Stimulated activated naive CD8-positive, alpha-beta T cell treated with anti-CD3 and anti-CD28 coated beads, Interleukin-15, Interleukin-2, amounts not matched to agents 100 ng/mL and 50 ng/mL, for 24 hours (primary cell): ENCODE data around the gene MPPED1.

Experiments used
- H3K27ac Mint-ChIP-seq: one replicate; pipeline ENCODE4 v1.8.0; 2021; ENCODE audit warnings: mild to moderate bottlenecking, mixed read lengths
- H3K27me3 Mint-ChIP-seq: one replicate; pipeline ENCODE4 v1.8.0; 2021; ENCODE audit warnings: mixed read lengths
- H3K36me3 Mint-ChIP-seq: one replicate; pipeline ENCODE4 v1.8.0; 2021; ENCODE audit warnings: low read depth, mixed read lengths
- H3K4me1 Mint-ChIP-seq: one replicate; pipeline ENCODE4 v1.8.0; 2021; ENCODE audit warnings: low read depth, mixed read lengths
- H3K4me3 Mint-ChIP-seq: one replicate; pipeline ENCODE4 v1.8.0; 2021; ENCODE audit warnings: mild to moderate bottlenecking, mixed read lengths
- H3K9me3 Mint-ChIP-seq: one replicate; pipeline ENCODE4 v1.8.0; 2021; ENCODE audit warnings: mixed read lengths

The MPPED1 gene

DNA sequence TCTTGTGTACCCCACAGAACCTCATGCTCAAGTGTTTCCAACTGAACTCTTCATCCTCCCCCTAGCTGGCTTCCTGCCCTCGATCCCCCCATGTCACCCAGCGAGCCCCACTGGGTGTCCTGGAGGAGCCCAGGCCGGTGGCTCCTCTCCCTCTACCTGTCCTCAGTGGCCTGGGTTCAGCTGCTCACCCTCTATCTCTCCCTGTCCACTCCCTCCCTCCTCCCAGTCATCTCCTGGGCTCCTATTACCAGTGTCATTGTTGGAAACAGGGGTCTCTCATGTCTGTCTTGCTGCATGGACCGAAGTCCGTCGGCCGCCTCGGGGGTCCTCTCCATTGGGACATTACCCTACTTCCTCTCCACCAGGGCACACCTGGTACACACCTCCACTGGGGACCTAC lies 12.9 kb upstream of the MPPED1 start:
- Mint-ChIP-seq H3K9me3 (no peaks in the 10 kb centered on the region), H3K27me3 (no peaks in the 10 kb centered on the region), H3K4me3 (no peak overlapping the region), H3K27ac (no peak overlapping the region), H3K4me1 (no peaks in the 10 kb centered on the region), H3K36me3 (no peaks in the 10 kb centered on the region)

- Mint-ChIP-seq H3K27ac (no peak overlapping the region), H3K27me3 (no peaks in the 10 kb centered on the region), H3K4me3 (no peak overlapping the region)
These were observed 12.4 kb upstream of the MPPED1 start for GRCh38 chr22:43399338-43399979.

DNA sequence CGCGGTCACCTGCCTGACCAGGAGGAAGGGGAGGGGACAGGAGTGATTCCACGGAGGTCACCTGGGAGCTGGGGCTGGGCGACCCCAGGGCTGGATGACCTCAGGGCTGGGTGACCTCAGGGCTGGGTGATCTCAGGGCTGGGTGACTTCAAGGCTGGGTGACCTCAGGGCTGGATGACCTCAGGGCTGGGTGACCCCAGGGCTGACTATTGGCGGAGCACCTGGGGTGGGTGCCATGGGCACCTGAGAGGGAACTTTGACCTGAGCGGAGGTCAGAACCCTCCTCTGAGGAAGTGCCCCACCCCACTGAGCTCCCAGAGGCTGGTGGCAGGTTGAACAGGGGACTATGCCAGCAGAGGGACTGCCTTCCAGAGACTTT lies 11.8 kb upstream of the MPPED1 start:
- no peaks in the 10 kb centered on the region for H3K27me3 Mint-ChIP-seq
- no peaks in the 10 kb centered on the region for H3K36me3 Mint-ChIP-seq

More at GRCh38 chr22:43399338-43399979, 12.4 kb upstream of the MPPED1 start:
- Mint-ChIP-seq H3K9me3 (no peaks in the 10 kb centered on the region), H3K4me1 (no peaks in the 10 kb centered on the region), H3K36me3 (no peaks in the 10 kb centered on the region)

DNA sequence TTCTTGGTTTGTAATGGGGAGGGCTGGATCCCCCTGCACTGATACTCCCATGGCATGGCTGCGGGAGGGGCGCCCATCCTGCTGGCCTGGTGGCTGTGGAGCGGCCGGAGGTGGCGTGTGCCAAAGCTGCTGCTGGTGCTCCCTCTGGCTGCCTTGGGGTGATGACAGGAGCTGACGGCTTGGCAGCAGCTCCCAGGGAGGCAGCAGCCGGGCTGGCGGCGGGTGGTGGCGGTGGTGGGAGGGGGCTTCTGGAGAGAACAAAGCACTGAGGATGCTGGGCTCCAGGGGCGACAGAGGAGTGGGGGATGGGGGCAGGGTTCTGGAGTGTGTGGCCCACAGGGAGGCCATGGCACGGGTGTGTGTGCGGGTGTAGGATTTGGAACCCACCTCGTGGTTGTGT lies 11.4 kb upstream of the MPPED1 start:
- H3K27ac Mint-ChIP-seq, result no peak overlapping the region
- H3K27me3 Mint-ChIP-seq, result no peaks in the 10 kb centered on the region
- no peaks in the 10 kb centered on the region for H3K4me1 Mint-ChIP-seq

More for the DNA sequence above, 11.8 kb upstream of the MPPED1 start:
- Mint-ChIP-seq H3K27ac (no peak overlapping the region), H3K4me3 (no peak overlapping the region), H3K9me3 (no peaks in the 10 kb centered on the region), H3K4me1 (no peaks in the 10 kb centered on the region)

DNA sequence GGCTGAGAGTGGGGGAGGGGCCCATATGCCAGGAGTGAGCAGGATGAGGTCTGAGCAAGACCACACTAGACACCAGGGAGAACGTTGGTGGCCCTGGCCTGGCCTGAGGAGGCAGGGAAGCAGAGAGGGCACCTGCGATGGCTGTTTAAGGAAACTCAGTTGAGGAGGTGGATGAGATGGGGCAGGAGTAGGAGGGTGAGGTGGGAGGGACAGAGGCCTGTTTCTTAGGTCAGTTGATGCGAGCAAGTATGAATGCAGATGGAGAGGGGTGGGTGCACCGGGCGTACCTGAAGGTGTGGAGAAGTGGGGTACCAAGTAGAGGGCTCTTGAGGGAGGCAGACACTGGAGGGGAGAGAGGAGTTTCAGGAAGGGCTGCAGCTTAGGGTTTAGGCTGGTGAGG lies 10.6 kb upstream of the MPPED1 start:
- H3K27me3 Mint-ChIP-seq, result no peaks in the 10 kb centered on the region
- no peak overlapping the region for H3K27ac Mint-ChIP-seq
- H3K4me1 Mint-ChIP-seq, result no peaks in the 10 kb centered on the region
- no peaks in the 10 kb centered on the region for H3K36me3 Mint-ChIP-seq
- H3K9me3 Mint-ChIP-seq, result no peaks in the 10 kb centered on the region
- H3K4me3 Mint-ChIP-seq, result no peak overlapping the region

More for the DNA sequence above, 11.4 kb upstream of the MPPED1 start:
- Mint-ChIP-seq H3K9me3 (no peaks in the 10 kb centered on the region), H3K4me3 (no peak overlapping the region), H3K36me3 (no peaks in the 10 kb centered on the region)

- H3K36me3 Mint-ChIP-seq, result no peaks in the 10 kb centered on the region
- no peaks in the 10 kb centered on the region for H3K9me3 Mint-ChIP-seq
These were observed 10.2 kb upstream of the MPPED1 start for GRCh38 chr22:43401661-43402060.

GRCh38 chr22:43402128-43402527 lies 9.7 kb upstream of the MPPED1 start:
- H3K36me3 Mint-ChIP-seq, result no peaks in the 10 kb centered on the region
- no peaks in the 10 kb centered on the region for H3K9me3 Mint-ChIP-seq
- H3K27ac Mint-ChIP-seq, result no peak overlapping the region
- H3K4me3 Mint-ChIP-seq, result no peak overlapping the region
- H3K27me3 Mint-ChIP-seq, result no peaks in the 10 kb centered on the region
- H3K4me1 Mint-ChIP-seq, result no peaks in the 10 kb centered on the region

More at GRCh38 chr22:43401661-43402060, 10.2 kb upstream of the MPPED1 start:
- Mint-ChIP-seq H3K27me3 (no peaks in the 10 kb centered on the region), H3K4me3 (no peak overlapping the region), H3K27ac (no peak overlapping the region), H3K4me1 (no peaks in the 10 kb centered on the region)

- no peaks in the 10 kb centered on the region for H3K9me3 Mint-ChIP-seq
- H3K4me1 Mint-ChIP-seq, result no peaks in the 10 kb centered on the region
- H3K4me3 Mint-ChIP-seq, result no peak overlapping the region
- H3K27ac Mint-ChIP-seq, result no peak overlapping the region
- peaks cover 6% of the 10 kb centered on the region for H3K27me3 Mint-ChIP-seq
- H3K36me3 Mint-ChIP-seq, result no peaks in the 10 kb centered on the region
These were observed 7.0 kb upstream of the MPPED1 start for GRCh38 chr22:43404673-43405385.

DNA sequence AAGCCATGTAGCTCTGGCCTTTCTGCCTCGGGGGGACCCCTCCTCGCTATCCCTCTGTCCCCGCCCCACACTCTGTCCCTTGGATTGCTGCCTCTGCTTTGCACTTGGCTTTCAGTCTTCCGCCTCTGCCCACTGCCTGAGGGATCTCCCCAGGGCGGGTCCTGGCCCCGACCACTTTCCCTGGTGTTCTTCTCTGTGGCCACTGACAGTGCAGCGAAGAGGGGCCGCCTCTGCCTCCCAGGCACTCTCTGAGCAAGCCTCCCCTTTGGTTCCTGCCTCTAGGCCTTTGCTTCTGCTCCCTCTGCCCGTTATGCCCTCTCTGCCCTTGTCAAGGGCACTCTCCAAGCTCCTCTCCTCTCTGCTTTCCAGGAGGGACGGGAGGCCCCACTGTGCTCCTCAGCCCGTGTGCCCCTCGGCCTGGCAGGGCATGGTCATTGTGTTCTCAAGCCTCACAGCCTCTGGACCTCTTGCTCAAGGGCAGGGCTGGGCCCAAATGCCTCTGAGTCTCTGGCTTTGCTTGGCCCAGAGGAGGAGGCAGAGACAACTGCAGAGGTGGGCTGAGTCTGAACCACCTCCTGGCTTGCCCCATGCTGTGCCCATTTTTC lies 5.5 kb upstream of the MPPED1 start:
- no peaks in the 10 kb centered on the region for H3K9me3 Mint-ChIP-seq
- no peaks in the 10 kb centered on the region for H3K36me3 Mint-ChIP-seq
- H3K4me3 Mint-ChIP-seq, result no peak overlapping the region
- peaks cover 18% of the 10 kb centered on the region for H3K27me3 Mint-ChIP-seq
- no peaks in the 10 kb centered on the region for H3K4me1 Mint-ChIP-seq
- no peak overlapping the region for H3K27ac Mint-ChIP-seq

- H3K4me3 Mint-ChIP-seq, result no peak overlapping the region
- H3K36me3 Mint-ChIP-seq, result no peaks in the 10 kb centered on the region
- H3K27me3 Mint-ChIP-seq, result peaks cover 21% of the 10 kb centered on the region
- no peak overlapping the region for H3K27ac Mint-ChIP-seq
- no peaks in the 10 kb centered on the region for H3K9me3 Mint-ChIP-seq
- H3K4me1 Mint-ChIP-seq, result no peaks in the 10 kb centered on the region
These were observed 4.2 kb upstream of the MPPED1 start for GRCh38 chr22:43407591-43407990.

GRCh38 chr22:43408009-43408408 lies 3.8 kb upstream of the MPPED1 start:
- no peaks in the 10 kb centered on the region for H3K4me1 Mint-ChIP-seq

DNA sequence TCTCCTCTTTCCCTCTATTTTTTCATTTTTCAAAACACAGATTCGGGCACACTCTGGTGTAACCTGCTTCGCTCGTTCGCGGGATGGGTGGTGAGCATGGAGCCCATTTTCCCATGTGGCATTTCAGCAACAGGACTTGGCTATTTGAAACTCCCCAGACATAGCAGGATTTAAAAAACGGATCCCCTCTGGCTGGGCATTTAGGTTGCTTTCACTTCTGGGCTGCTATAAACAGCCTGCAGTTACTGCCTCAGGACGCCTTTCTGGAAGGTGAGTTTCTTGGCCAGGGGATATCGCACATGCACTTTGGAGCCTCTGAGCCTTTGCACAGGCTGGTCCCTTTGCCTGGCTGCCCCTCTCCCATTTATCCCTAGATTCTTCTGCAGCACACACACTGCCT lies 2.8 kb upstream of the MPPED1 start:
- Mint-ChIP-seq H3K36me3 (no peaks in the 10 kb centered on the region), H3K9me3 (no peaks in the 10 kb centered on the region), H3K4me1 (no peaks in the 10 kb centered on the region), H3K27ac (no peak overlapping the region), H3K4me3 (no peak overlapping the region), H3K27me3 (peaks cover 35% of the 10 kb centered on the region)

More at GRCh38 chr22:43408009-43408408, 3.8 kb upstream of the MPPED1 start:
- H3K9me3 Mint-ChIP-seq, result no peaks in the 10 kb centered on the region
- H3K27me3 Mint-ChIP-seq, result peaks cover 25% of the 10 kb centered on the region
- H3K4me3 Mint-ChIP-seq, result no peak overlapping the region
- H3K36me3 Mint-ChIP-seq, result no peaks in the 10 kb centered on the region
- H3K27ac Mint-ChIP-seq, result no peak overlapping the region

GRCh38 chr22:43409800-43410199 lies 2.0 kb upstream of the MPPED1 start:
- Mint-ChIP-seq H3K4me1 (no peaks in the 10 kb centered on the region), H3K9me3 (no peaks in the 10 kb centered on the region), H3K27me3 (peaks cover 43% of the 10 kb centered on the region), H3K27ac (no peak overlapping the region), H3K36me3 (no peaks in the 10 kb centered on the region), H3K4me3 (no peak overlapping the region)

- no peaks in the 10 kb centered on the region for H3K9me3 Mint-ChIP-seq
- H3K4me1 Mint-ChIP-seq, result no peaks in the 10 kb centered on the region
- H3K36me3 Mint-ChIP-seq, result no peaks in the 10 kb centered on the region
- H3K4me3 Mint-ChIP-seq, result no peak overlapping the region
- H3K27me3 Mint-ChIP-seq, result peaks cover 48% of the 10 kb centered on the region
- no peak overlapping the region for H3K27ac Mint-ChIP-seq
These were observed 560 bp upstream of the MPPED1 start for GRCh38 chr22:43411040-43411868.
